ENCODE results near the gene NKD2.

- TF ChIP-seq CTCF (IDR thresholded peaks at IDR 0.05; ENCODE audit: insufficient read depth, low read length, poor library complexity, severe bottlenecking) (no peak), EZH2phosphoT487 (conservative IDR thresholded peaks at IDR 0.05; ENCODE audit: low read length) (no peak)
Measured at GRCh38 chr5:1060535-1060981, 52.0 kb downstream of the NKD2 start.
